GM19463 (cell line): ENCODE measurements around the gene MINDY2.
"Not testable (repeated sequence)": the region's sequence is repeated elsewhere in the genome, so short reads cannot be mapped to it uniquely, and the experiment has no call there.

Experiments
- ATAC-seq: cut with Tn5 transposase; IDR thresholded peaks from one replicate; pipeline ENCODE4 v1.9.1; 2021; ENCODE audit warnings: mild to moderate bottlenecking, moderate library complexity; ENCODE audit not compliant: unreplicated experiment

MINDY2 gene

DNA sequence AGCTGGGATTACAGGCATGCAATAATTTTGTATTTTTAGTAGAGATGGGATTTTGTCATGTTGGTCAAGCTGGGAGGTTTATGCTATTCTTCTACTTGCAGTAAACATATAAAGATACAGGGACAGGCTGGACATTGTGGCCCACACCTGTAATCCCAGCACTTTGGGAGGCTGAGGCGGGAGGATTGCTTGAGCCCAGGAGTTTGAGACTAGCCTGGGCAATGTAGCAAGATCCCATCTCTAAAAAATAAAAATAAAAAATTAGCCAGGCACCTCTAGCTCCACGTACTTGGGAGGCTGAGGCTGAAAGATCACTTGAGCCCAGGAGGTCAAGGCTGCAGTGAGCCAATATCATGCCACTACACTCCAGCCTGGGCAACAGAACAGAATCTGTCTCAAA is 52.2 kb downstream of the MINDY2 start:
- not testable (repeated sequence) for ATAC-seq

DNA sequence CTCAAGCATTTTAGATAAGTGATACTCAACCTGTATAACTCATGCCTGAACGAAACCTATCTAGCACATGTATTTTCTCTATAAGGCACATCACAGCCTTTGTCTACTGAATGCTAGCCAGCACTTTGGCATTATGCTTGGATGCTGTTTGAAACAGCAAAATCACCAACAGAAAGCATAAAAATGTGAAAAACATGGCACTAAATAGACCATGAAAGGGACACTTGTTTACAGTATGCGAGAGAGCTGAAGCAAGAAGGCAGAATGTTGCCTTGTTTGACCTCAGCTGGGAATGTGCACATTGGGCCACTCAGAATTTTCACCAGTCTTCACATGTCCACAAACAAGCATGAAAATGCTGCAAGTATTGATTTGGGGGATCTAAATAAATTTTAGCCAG is 59.5 kb downstream of the MINDY2 start:
- ATAC-seq: no peak

DNA sequence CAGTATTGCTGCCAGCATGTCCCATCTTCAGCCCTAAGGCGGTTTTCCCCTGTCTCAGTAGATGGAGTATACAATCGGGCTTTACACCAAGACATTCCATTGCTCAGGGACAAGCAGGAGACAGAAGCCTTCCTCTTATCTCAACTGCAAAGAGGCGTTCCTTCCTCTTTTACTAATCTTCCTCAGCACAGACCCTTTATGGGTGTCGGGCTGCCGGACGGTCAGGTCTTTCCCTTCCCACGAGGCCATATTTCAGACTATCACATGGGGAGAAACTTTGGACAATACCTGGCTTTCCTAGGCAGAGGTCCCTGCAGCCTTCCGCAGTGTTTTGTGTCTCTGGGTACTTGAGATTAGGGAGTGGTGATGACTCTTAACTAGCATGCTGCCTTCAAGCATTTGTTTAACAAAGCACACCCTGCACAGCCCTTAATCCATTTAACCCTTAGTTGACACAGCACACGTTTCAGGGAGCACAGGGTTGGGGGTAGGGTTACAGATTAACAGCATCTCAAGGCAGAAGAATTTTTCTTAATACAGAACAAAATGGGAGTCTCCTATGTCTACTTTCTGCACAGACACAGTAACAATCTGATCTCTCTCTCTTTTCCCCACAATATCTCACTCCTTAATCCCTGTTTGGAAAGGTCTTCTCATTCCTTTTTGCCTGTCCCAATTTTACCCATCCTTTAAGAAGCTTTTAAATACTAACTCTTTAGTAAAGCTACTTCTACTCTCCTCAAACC is 62.8 kb downstream of the MINDY2 start:
- not testable (repeated sequence) for ATAC-seq

DNA sequence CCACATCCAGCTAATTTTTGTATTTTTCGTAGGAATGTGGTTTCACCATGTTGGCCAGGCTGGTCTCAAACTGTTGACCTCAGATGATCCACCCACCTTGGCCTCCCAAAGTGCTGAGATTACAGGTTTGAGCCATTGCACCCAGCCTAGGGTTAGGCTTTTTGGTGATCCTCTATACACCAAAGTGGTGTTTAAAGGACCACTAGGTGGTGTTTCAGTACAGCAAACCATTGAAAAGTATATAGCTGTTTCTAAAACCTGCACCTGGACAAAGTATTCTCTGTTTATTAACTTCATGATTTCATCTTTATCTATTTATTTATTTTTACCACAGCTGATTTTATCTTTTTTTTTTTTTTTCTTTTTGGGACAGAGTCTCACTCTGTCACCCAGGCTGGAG is 68.4 kb downstream of the MINDY2 start:
- ATAC-seq: no peak

DNA sequence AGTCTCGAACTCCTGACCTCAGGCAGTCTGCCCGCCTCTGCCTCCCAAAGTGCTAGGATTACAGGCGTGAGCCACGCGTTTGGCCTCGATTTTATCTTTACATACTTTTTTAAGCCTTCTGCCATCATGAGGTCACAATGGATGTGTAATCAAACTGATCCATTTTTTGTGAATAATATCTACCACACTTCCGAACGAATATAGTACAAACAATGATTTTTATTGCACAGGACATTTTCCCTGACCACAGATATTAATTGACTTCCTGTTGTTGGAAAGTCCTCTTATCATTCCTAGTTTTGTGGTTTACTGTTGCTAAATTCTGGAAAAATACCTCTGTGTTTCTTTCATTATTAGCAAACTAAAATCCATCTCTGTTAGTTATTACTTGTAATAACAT is 68.9 kb downstream of the MINDY2 start:
- ATAC-seq: no peak

DNA sequence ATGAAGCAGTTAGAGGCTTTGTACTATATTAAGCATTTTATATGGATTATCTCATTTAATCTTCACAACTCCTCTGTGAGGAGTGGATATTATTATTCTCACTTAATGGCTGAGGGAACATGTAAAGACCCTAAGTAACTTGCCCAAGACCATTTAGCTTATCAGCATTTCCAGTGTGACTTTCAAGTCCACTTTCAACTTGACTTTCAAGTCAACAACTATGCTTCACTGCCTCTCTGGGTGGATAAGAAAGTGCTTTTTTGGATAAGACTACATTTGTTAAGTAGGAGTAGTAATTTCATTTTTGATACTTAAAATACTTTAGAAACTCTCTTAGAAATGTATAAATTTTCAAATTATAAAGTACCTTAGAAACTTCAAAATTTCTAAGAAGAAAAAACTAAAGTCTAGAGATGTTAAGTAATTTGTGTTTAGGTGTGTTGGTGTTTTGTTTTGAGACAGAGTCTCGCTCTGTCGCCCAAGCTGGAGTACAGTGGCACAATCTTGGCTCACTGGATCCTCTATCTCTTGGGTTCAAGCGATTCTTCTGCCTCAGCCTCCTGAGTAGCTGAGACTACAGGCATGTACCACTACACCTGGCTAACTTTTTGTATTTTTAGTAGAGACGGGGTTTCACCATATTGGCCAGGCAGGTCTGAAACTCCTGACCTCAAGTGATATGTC is 71.8 kb downstream of the MINDY2 start:
- no peak for ATAC-seq

DNA sequence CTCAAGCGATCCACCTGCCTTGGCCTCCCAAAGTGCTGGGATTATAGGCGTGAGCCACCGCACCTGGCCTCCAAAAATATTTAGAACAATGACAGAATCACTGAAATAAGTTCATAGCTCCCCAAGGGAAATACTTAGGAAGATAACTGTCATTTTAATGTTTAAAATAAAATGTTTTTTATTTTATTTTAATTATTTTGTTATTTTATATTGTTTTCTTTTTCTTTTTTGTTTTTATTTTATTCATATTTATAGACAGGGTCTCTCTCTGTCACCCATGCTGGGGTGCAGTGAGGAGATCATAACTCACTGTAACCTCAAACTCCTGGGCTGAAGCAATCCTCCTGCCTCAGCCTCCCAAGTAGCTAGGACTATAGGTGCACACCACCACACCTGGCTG is 80.1 kb downstream of the MINDY2 start:
- not testable (repeated sequence) for ATAC-seq

DNA sequence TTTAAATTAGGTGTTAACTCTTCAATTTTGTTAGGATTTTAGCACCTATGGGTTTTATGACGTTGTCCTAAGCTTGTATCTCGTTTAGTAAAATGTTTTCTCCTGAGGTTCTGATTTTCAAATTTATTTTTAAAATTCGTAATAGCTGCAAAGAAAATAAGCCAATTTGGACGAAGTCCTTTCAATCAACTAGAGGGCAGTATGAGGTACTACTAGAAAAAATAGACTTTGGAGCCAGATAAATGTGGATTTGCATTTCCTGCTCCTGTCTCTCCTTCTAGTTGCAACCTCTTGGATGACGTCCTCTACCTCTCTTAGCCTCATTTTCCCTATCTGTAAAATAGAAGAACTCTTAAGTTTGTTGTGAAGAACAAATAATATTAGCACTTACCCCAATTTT is 81.2 kb downstream of the MINDY2 start:
- no peak for ATAC-seq

DNA sequence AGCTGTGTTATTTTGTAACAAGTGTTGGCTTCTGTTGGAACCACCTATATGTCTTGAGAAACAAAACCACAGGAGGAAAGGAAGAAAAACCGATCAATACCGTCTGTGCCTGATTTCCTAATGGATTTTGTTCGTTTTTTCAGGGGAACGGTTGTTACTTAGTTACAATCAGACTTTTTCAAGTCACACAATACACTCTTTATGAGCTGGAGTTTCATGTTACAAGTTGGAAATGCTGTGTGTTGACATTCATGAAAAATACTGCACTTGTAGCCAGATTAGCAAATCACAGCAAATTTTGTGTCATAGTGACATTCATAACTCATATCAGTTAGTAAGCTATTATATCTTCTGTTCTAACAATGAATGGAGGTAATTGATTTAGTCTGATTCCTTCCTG is 83.5 kb downstream of the MINDY2 start:
- no peak for ATAC-seq

DNA sequence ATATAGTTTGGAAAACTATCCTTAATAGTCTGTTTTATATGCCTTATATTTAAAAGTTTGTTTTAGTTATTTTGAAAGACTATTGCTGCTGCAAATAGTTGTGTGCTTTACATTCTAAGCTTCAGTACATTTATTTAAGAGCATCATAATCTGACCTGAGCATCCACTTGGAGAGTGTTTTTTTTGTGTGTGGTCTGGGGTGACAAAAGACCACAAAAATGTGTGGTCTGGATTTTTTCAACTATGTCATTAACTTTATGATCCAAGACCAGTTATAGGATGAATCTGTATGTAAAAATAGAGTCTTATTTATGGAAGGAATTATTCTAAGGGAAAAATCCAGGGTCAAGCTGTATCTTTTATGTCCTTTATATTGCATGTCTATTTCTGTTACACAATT is 85.0 kb downstream of the MINDY2 start:
- no peak for ATAC-seq

DNA sequence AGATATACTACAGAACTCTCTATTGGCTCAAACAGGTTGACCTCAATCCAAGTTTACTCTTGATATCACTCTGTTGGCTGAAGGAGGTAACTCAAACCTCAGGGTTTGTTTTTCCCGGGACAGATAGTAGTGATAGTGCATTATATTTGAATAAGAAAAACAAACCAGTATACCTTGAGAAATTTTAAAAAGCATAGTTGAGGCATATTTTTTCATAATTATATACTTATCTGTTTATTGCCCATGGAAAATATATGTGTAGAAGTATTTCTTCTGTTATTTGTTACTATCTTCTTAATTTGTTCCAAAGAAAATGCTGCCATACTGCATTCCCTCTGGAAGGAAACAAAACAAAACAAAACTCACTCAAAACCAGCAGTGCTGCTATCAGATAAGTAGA is 85.5 kb downstream of the MINDY2 start:
- not testable (repeated sequence) for ATAC-seq

DNA sequence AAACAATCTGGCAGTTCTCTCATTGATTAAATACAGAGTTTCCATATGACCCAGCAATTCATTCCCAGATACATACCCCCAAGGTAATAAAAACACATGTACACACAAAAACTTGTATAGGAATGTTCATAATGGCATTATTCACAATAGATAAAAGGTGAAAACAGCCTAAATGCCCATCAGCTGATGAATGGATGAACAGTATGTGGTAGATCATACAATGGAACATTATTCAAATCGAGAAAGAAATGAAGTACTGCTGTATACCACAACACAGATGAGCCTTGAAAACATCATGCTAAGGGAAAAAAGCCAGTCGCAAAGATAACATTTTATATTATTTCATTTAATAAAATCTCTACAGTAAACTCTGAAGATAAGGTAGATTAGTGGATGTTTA is 91.2 kb downstream of the MINDY2 start:
- ATAC-seq: no peak

DNA sequence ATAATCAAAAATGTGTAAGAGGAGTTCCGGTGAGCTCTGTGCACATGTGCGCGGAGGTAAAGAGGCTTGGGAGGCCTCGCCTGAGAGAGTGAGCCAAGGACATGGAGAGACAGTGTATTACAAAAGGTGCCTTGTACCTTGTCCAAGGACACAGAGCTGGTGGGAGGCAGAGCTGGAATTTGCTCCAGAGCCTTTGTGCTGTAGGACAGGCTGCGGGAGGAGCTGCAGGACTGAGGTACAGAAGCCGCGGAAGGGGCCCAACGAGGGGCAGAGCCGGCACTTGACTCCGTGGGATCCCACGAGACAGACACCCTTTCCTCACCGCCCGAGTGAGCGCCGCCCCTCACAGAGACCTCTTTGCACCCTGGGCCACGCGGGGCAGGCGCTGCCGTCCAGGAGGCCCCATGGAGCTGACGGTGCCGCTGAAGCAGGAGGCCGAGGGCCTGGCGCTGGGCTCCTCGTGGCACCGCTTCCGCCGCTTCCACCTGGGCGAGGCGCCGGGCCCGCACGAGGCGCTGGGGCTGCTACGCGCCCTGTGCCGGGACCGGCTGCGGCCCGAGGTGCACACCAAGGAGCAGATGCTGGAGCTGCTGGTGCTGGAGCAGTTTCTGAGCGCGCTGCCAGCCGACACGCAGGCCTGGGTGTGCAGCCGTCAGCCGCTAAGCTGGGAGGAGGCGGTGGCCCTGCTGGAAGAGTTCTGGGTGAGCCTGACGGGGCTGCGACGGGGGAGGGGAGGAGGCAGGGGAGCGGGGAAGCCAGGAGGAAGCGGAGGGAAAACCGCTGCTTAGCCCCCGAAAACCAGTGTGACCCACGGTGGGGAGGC is 93.7 kb downstream of the MINDY2 start:
- no peak for ATAC-seq

DNA sequence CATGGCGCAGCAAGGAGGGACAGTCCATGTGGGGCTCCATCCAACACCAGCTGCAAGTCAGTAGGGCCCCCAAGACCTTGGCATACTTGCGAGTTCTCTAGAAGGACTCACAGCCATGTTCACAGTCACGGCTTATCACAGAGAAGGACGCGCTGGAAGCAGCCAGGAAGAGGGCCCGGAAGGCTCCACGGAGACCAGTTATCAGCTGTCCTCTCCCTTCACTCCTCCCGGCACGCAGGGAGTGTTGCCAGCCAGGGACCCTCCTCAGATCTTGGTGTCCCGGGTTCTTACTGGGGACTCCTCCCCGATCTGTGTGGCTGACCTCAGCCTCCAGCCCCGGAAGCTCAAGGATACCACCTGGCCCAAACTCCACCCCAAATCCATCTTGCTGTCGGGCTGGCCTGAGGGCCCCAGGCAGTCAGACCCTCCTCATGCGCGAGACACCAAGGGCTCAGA is 94.4 kb downstream of the MINDY2 start:
- ATAC-seq: no peak

DNA sequence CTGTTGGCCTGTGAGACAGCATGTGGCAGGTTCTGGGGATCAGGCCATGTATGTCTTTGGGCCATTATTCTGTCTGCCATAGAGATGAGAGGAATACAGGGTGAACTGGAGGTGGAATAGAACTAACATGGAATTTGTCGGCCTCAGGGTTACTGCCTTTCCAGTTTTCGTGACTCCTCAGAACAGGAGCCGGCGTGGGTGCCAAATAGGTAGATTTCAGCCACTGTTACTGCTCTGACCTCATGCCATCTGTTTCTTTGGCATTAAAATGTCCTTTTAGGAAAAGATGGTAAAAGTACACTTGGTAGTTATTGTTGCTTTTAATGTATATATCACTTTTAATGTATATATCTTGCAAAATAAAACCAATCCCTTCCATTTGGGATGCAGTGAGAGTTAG is 96.8 kb downstream of the MINDY2 start:
- no peak for ATAC-seq

DNA sequence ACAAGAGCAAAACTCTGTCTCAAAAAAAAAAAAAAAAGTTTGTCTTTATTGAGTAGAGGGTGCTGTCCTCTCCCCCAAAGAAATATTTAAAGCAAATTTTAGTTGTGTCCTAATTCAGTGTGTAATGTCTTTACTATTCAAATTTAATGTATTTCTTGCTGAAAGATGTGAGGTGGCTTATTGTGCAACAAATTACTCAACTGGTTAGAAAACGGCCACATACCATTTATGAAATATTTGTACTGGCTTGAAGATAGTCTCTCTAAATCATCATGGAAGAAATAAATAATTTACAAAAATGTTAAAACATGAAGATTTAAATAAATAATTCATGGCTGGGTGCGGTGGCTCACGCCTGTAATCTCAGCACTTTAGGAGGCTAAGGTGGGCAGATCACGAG is 99.3 kb downstream of the MINDY2 start:
- ATAC-seq: no peak

DNA sequence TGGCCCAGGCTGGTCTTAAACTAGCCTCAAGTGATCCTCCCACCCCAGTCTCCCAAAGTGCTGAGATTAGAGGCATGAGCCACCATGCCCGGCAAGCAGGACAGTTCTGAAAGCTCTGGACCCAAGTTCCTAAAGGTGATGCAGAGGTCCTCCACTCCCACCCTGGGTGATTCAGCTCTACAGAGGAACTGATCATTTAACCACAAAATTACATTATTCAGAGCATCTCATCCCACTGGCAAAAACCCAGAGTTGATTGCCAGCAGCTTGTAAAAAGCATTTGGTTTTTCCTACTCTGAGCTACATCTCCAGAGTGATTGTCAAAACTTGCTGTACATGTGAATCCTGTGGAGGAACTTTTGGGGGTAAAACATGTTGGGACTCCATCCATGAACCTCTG is 102.2 kb downstream of the MINDY2 start:
- no peak for ATAC-seq

DNA sequence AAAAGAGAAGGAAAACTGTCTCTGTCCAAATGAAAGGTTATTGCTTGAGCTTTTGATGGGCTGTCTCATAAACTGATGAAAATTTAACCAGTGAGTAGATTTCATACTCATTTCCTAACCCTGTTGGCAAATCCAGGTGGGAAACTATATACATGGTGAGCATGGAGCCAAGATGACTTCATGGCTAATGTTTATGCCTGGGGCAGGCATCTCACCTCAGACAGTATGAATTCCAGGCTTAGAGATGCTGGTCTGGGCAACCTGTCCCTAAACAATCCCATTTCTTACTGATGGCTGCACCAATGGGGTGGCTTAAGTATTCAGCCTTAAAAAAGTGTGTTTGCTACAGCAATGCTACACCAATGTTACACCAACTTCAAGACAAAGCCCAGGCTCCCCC is 104.2 kb downstream of the MINDY2 start:
- no peak for ATAC-seq

DNA sequence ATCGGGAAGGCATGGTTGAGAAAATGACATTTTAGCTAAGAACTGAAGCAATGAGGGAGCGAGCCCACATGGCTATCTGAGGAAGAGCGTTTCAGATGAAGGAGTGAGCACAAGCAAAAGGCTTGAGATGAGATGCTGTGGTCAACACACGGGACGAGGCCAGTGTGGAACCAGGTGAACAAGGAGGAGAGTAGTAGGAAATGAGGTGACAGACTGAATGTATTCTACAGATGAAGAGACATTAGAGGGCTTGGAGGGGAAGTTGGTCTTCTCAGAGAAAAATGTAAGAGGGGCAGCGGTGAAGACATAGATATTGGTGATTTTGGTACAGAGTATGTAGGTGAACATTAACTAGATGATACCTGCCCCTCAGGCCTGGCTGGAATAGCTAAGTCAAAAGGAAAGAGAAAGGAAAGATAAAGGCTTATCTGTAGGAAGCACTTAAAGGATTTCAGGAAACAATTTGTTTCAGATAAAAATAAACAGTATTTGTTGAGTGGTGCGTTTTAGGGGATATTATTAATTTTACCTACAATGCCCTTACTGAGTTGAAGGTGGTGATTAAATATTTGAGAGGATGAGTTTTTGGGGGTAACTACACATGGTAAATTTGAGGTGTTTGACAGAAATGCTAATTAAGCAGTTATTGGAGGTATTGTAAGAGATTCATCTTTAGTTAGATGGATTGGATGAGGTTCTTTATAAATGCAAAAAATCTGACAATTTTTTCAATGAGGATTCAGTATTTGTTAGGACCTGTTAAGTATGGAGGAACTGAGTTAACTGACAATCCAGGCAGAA is 105.4 kb downstream of the MINDY2 start:
- no peak for ATAC-seq

DNA sequence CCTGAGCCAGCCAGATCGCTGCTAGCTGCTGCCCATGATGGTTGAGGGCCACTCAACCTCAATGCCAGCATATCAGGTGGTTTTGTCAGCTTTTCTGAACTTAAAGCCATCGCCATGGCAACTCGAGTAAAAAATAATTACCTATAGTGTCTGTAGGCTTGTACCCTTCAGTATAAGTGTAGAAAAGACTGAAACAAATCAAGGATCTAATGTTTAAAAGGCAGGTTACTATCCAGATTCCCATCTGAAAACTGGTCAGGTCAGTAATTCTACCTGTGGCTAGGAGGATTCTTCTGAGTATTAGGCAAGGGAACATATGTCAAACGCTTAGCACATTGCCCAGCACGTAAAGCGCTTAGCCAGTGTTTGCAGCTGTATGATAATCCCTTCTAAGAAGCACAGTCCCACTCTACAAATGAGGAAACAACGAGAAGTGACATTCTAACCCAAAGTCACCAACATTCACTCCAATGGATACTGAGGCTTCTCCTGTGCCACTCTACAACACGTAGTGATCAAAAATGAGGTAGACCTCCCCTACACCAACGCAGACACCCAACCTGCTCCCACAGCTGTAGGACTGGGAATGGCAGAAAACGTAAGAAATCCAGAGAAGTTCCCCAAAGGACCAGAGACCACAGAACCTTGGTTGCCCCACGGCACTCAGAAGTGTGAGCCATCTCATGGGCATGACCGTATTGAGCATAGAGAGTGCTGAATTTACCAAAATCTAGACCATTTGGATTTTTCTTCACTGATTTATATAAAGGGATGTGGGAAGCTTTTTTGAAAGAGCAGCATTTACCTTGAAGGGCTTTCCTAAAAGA is 107.1 kb downstream of the MINDY2 start:
- ATAC-seq: no peak
